ENCODE measurements around the gene LRP5.
A peak's percentile ranks its signal among the peaks of the same experiment; 100 is the strongest.
"Not testable (repeated sequence)": the region's sequence is repeated elsewhere in the genome, so short reads cannot be mapped to it uniquely, and the experiment has no call there.

LRP5 gene

GRCh38 chr11:68282141-68282860 is 30.1 kb upstream of the LRP5 start:
- DNase-seq (ENCODE audit: low spot score) = peak; percentile 43

- DNase-seq (ENCODE audit: low spot score) = no peak
Measured at GRCh38 chr11:68282861-68283230, 29.5 kb upstream of the LRP5 start.

DNA sequence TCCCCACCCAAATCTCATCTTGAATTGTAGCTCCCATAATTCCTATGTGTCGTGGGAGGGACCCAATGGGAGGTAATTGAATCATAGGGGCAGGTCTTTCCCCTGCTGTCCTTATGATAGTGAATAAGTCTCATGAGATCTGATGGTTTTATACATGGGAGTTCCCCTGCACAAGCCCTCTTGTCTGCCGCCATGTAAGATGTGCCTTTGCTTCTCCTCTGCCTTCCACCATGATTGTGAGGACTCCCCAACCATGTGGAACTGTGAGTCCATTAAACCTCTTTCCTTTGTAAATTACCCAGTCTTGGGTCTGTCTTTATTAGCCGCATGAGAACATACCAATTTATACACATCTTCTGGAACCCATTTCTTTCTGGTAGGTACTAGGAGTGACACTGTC is 27.8 kb upstream of the LRP5 start:
- DNase-seq (ENCODE audit: low spot score) = not testable (repeated sequence)

GRCh38 chr11:68287419-68287818 is 25.0 kb upstream of the LRP5 start:
- DNase-seq (ENCODE audit: low spot score) = no peak

GRCh38 chr11:68289456-68289855 is 22.9 kb upstream of the LRP5 start:
- DNase-seq (ENCODE audit: low spot score) = no peak

- no peak for DNase-seq (ENCODE audit: low spot score)
Measured at GRCh38 chr11:68293708-68294107, 18.7 kb upstream of the LRP5 start.

GRCh38 chr11:68295271-68295670 is 17.1 kb upstream of the LRP5 start:
- DNase-seq (ENCODE audit: low spot score) = no peak

DNA sequence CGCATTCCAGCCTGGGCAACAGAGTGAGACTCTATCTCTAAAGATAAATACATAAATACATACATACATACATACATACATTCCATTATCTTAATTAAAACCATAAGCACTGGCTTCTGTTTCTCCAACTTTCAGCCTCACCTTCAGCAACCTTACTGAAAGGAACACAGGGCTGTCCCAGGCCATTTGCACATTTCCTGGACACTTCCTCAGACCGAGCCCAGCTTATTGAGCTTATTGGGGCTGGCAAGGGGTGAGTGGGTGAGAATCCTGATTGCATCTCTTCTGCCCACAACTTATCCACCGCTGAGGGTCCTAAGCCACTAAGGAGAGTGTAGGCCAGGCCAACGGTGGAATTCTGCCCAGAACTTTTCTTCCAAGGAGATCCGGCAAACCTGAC is 16.5 kb upstream of the LRP5 start:
- DNase-seq (ENCODE audit: low spot score) = no peak

GRCh38 chr11:68296344-68297051 is 15.9 kb upstream of the LRP5 start:
- no peak for DNase-seq (ENCODE audit: low spot score)

DNA sequence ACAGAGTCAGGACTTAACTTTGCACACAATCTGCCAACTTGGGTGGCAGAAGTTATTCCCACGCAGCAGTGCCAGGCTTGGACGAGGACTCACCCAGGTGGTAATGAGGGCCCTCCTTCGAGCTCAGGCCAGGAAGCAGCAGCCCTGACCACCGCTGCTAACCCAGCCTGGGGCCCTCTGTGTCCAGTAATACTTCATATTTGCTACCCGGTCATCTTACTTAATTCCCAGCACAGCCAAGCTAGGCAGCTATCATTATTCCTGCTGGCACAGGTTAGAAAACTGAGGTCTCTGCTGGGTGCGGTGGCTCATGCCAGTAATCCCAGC is 15.4 kb upstream of the LRP5 start:
- no peak for DNase-seq (ENCODE audit: low spot score)

DNA sequence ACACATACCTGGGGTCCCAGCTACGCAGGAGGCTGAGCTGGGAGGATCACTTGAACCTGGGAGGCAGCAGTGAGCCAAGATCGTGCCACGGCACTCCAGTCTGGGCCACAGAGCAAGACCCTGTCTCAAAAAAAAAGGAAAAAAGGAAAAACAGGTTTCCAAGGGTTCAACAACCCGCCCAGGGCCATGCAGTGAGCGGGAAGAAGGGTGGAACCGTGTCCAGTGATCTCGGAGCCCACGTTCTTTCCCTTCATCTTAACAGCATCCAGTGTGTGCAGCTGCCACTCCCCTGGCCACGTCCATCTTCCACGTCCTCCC is 14.9 kb upstream of the LRP5 start:
- no peak for DNase-seq (ENCODE audit: low spot score)

- DNase-seq (ENCODE audit: low spot score) = peak; percentile 70
Measured at GRCh38 chr11:68297812-68298658, 14.4 kb upstream of the LRP5 start.

DNA sequence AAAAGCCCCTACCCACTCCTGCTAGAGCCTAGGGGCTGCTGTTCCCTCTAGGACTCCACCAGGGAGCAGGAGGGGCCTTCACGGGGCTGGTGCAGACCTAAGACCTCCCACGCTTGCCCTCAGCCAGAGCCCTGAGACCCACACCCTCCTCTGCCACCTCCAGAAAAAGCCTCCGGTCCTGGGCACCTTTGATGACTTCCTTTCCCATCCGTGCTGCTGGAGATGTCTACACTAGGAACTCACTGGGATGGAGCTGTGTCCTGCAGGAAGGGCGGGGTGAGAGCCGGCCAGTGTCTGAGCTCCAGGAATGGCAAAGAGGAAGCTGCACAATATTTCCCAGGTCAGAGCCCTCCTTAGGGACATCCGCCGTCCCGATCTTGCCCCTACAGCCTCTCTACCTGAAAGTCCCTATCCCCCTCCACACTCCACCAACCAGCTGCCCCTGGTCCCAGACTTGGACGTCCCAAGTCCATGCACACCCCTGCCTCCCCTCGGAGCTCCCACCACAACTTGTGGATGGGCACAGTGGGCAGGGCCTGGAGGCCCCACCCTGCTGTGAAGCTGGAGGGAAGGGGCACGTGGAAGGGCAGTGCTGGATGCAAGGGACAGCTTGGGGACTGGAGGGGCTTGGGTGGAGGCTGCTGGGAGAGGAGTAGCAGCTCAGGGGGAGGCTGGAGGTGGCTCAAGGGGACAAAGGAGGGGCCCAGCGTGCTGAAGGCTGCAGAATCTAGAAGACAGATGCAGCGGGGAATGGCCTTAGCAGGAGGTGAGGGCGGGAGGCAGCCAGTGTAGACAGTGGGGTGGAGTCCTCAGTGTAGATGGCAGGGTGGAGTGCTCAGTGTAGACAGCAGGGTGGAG is 13.5 kb upstream of the LRP5 start:
- no peak for DNase-seq (ENCODE audit: low spot score)

DNA sequence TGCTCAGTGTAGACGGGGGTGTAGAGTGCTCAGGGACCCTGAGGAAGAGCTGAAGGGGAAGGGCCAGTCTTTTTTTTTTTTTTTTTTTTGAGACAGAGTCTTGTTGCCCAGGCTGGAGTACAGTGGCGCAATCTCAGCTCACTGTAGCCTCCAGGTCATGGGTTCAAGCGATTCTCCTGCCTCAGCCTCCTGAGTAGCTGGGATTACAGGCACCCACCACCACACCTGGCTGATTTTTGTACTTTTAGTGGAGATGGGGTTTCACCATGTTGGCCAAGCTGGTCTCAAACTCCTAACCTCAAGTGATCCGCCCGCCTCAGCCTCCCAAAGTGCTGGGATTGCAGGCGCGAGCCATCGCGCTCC is 12.9 kb upstream of the LRP5 start:
- not testable (repeated sequence) for DNase-seq (ENCODE audit: low spot score)

- no peak for DNase-seq (ENCODE audit: low spot score)
Measured at GRCh38 chr11:68300076-68300830, 12.1 kb upstream of the LRP5 start.

DNA sequence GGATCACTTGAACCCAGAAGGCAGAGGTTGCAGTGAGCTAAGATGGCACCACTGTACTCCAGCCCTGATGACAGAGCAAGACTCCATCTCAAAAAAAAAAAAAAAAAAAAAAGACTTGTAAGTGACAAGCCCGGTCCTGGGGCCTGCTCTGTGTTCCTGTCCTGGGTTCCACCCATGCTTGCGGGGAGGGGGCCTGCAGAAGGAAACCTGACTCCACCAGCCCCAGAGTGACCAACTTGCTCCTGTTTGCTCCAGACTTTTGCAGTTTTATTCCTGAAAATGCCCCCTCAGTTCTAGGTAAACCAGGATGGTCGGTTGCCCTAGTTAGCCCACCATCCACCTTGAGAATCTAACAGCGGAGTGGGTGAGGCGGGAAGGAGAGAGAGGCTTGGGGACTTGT is 10.1 kb upstream of the LRP5 start:
- DNase-seq (ENCODE audit: low spot score) = no peak

DNA sequence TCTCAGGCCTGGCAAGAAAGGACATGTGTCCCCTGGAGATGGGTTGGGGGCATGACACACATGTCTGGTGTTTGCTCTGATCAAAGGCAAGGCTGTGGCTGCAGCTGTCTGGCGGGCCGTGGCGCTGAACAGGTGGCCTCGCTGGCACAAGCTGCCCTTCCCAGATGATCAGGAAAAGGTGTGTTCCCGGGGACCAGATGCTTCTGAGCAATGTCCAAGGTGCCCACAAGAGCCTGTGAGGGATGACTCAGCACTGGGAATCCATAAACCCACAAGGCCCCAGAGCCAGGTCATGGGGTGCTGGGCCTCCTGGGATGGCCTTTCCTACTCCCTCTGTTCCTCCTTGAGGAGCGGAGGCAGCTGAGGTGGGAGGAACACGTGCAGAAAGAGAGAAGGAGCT is 9.7 kb upstream of the LRP5 start:
- DNase-seq (ENCODE audit: low spot score) = no peak

DNA sequence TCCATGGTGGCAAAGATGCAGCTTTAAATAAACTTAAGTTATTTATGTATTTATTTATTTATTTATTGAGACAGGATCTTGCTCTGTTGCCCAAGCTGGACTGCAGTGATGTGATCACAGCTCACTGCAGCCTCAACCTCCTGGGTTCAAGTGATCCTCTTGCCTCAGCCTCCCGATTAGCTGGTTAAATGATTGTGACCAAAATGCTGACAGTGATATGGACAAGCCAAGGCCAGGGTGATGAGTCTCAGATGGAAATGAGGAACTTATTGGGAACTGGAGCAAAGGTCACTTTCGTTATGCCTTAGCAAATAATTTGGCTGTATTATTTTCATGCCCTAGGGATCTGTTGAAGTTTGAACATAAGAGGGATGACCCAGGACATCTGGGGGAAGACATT is 9.3 kb upstream of the LRP5 start:
- DNase-seq (ENCODE audit: low spot score) = no peak

- no peak for DNase-seq (ENCODE audit: low spot score)
Measured at GRCh38 chr11:68303982-68304780, 8.2 kb upstream of the LRP5 start.

- DNase-seq (ENCODE audit: low spot score) = no peak
Measured at GRCh38 chr11:68306636-68307035, 5.8 kb upstream of the LRP5 start.

- no peak for DNase-seq (ENCODE audit: low spot score)
Measured at GRCh38 chr11:68308068-68308467, 4.3 kb upstream of the LRP5 start.

All from CD4-positive, alpha-beta T cell treated with Interleukin-15 for 4 hours (primary cell).